AG08395 (cell line): Measurements from ENCODE around the gene RFX8.

Experiments used
- DNase-seq: peaks from one replicate; pipeline ENCODE4 v3.0.0; 2012; ENCODE audit warnings: mixed read lengths, low spot score

RFX8 gene

GRCh38 chr2:101348883-101349282, 126.0 kb downstream of the RFX8 start:
- DNase-seq, result no peak
